ENCODE data around the gene CNN2.

The CNN2 gene

DNA sequence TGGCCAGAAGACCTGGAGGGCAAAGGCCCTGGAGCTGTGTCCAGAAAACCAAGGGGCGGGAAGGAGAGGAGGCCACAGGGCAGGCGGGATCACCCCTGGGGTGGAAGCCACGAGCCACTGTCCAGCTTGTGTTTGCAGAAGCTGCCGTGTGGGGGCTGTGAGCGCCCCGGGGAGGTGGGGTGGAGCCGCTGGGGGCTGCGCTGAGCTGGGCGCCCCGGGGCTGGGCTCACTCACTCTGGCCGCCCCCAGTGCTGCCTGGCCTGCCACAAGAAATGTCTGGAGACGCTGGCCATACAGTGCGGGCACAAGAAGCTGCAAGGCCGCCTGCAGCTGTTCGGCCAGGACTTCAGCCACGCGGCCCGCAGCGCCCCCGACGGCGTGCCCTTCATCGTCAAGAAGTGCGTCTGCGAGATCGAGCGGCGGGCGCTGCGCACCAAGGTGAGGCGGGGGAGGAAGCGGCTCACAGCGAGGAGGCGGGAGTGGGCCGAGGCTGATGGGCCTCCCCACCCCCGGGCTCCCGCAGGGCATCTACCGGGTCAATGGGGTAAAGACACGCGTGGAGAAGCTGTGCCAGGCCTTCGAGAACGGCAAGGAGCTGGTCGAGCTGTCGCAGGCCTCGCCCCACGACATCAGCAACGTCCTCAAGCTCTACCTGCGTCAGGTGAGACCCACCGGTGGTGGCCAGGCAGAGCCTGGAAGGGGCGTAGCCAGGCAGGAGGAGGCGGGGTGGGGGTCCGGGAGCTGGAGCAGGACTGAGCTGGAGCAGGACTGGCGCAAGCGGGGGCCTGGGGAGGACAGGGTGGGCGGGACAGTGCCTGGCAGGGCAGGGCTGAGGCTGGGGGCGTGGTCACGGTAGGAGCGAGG is 55.1 kb downstream of the CNN2 start:
- peak; percentile 65 for DNase-seq
- no peaks in the 10 kb centered on the region for H3K9me3 ChIP-seq
- H3K4me3 ChIP-seq (ENCODE audit: low read depth, low read length) = peak overlapping the region; percentile 14; the same call in 1 of the 2 replicates
- no peaks in the 10 kb centered on the region for H3K36me3 ChIP-seq
- peaks cover 17% of the 10 kb centered on the region for H3K27me3 ChIP-seq
- TF ChIP-seq, protein P1, sequence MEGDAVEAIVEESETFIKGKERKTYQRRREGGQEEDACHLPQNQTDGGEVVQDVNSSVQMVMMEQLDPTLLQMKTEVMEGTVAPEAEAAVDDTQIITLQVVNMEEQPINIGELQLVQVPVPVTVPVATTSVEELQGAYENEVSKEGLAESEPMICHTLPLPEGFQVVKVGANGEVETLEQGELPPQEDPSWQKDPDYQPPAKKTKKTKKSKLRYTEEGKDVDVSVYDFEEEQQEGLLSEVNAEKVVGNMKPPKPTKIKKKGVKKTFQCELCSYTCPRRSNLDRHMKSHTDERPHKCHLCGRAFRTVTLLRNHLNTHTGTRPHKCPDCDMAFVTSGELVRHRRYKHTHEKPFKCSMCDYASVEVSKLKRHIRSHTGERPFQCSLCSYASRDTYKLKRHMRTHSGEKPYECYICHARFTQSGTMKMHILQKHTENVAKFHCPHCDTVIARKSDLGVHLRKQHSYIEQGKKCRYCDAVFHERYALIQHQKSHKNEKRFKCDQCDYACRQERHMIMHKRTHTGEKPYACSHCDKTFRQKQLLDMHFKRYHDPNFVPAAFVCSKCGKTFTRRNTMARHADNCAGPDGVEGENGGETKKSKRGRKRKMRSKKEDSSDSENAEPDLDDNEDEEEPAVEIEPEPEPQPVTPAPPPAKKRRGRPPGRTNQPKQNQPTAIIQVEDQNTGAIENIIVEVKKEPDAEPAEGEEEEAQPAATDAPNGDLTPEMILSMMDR (IDR thresholded peaks at IDR 0.05; ENCODE audit: low read depth, low read length) = 0 out of 2 replicates have a peak, but pooled peaks have one; percentile 16
- peaks cover 4% of the 10 kb centered on the region; the same call in 1 of the 2 replicates for H3K4me1 ChIP-seq

DNA sequence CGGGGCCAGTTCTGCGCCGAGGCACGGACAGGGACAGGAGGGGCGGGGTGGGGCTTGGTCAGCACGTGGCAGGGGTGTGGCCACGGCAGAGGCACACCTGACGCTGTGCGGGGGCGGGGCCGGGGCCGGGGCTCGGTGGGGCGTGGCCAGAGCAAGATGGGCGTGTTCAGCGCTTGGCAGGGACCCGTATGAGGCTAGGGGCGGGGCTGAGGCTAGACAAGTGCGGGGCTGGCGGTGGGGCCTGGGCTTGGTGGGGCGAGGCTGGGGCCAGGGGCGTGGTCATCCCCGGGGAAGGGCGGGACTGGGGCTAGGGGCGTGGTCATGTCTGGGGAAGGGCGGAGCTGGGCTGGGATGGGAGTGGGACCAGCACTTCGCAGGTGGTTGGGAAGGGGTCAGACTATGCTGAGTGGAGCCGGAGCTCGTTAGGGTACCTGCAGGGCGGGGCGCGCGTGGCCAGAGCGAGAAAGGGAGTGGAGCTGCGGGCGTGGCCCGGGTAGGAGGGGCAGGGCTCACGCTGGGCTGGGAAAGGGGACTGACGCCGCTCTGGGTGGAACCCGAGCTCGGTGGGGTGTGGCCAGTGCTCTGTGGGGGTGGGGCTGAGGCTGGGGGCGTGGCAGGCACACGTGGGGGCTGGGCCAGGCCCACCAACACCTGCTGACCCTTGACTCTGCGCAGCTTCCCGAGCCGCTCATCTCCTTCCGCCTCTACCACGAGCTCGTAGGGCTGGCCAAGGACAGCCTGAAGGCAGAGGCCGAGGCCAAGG is 55.9 kb downstream of the CNN2 start:
- Histone ChIP-seq H3K4me3 (ENCODE audit: low read depth, low read length) (peak overlapping the region; percentile 27), H3K9me3 (no peaks in the 10 kb centered on the region), H3K4me1 (peaks cover 4% of the 10 kb centered on the region; the same call in 1 of the 2 replicates), H3K27me3 (peaks cover 17% of the 10 kb centered on the region), H3K36me3 (no peaks in the 10 kb centered on the region)
- TF ChIP-seq, protein P1 (IDR thresholded peaks at IDR 0.05; ENCODE audit: low read depth, low read length) = no peak
- DNase-seq = peak; percentile 88

DNA sequence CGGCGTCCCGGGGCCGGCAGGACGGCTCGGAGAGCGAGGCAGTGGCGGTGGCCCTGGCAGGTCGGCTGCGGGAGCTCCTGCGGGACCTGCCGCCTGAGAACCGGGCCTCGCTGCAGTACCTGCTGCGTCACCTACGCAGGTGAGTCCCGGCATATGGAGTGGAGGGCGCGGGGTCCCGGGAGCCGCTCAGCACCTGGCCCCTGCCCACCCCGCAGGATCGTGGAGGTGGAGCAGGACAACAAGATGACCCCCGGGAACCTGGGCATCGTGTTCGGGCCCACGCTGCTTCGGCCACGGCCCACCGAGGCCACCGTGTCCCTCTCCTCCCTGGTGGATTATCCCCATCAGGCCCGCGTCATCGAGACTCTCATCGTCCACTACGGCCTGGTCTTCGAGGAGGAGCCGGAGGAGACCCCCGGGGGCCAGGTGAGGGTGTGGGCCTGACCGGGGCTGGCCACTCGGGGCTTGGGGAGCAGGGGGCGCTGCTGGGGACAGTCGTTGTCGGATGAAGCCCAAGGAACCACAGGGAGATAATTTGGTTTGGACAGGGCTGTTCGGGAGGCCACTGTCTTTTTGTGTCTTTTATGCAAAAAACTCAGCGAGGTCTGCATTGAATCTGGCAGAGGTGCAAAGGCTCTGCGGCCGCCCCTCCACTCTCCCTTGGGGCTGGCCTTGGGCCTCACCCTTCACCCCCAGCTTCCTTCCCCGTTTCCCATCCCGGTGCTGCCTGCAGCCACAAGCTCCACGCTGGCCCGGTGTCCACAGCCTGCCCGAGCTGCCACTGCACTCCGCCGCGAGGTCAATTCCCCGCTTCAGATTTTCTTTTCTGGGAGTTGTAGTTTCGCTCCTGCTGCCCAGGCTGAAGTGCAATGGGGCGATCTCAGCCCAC is 56.8 kb downstream of the CNN2 start:
- H3K36me3 ChIP-seq = peaks cover under 1% of the 10 kb centered on the region
- TF ChIP-seq, protein P1 (IDR thresholded peaks at IDR 0.05; ENCODE audit: low read depth, low read length) = no peak
- DNase-seq = no peak
- no peaks in the 10 kb centered on the region for H3K9me3 ChIP-seq
- peaks cover 4% of the 10 kb centered on the region; the same call in 1 of the 2 replicates for H3K4me1 ChIP-seq
- peaks cover 17% of the 10 kb centered on the region for H3K27me3 ChIP-seq
- H3K4me3 ChIP-seq (ENCODE audit: low read depth, low read length) = peak overlapping the region; percentile 27; the same call in 1 of the 2 replicates

DNA sequence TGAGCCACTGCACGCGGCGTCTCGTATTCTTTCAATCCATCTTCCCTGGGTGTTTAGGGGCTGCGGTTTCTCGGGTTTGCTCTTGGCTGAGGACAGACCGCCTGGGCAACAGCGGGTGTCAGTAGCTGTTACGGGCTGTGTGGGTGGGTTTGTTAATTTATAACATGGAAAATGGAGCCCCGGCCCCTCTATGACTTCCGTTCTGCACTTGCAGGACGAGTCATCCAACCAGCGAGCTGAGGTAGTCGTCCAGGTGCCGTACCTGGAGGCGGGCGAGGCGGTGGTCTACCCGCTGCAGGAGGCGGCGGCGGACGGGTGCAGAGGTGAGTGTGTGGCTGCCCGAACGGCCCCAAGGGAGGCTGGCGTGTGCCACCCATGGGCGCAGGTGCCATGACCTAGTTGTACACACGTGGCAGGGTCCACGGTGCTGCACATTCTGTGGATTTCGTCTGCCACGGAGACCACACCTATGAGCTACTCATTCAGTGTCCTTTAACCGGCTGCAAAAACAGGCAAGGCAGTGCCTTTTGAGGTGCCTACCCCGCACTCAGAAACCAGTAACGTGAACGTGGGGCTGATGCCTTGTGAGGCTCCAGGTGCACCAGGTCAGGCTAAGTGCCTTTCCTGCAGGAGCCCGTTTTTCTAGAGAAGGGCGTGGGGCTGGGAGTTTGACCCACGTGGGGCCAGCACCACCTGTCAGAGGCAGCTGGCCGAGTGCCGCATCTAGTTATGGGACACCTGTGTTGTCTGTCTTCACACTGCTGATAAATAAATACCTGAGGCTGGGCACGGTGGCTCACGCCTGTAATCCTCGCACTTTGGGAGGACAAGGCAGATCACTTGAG is 57.8 kb downstream of the CNN2 start:
- peaks cover 17% of the 10 kb centered on the region for H3K27me3 ChIP-seq
- peaks cover 4% of the 10 kb centered on the region; the same call in 1 of the 2 replicates for H3K4me1 ChIP-seq
- TF ChIP-seq, protein P1 (IDR thresholded peaks at IDR 0.05; ENCODE audit: low read depth, low read length) = no peak
- H3K4me3 ChIP-seq (ENCODE audit: low read depth, low read length) = no peak overlapping the region
- peak; percentile 8 for DNase-seq
- no peaks in the 10 kb centered on the region for H3K9me3 ChIP-seq
- H3K36me3 ChIP-seq = peaks cover 11% of the 10 kb centered on the region

DNA sequence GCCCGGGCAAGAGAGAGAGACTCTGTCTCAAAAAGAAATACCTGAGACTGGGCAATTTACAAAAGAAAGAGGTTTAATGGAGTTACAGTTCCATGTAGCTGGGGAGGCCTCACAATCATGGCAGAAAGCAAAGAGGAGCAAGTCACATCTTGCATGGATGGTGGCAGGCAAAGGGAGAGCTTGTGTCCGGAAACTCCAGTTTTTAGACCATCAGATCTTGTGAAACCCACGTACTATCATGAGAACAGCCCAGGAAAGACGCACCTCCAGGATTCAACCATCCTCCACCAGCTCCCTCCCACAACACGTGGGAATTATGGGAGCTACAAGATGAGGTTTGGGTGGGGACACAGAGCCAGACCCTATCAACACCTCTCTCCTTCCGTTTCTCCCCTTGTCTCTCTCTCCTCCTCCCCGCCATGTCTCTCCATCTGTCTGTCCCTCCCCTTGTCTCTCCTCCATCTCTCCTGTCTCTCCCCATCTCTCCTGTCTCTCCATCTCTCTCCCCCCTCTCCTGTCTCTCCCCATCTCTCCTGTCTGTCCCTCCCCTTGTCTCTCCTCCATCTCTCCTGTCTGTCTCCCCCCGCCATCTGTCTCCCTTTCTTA is 58.7 kb downstream of the CNN2 start:
- peaks cover 17% of the 10 kb centered on the region for H3K27me3 ChIP-seq
- TF ChIP-seq, protein P1 (IDR thresholded peaks at IDR 0.05; ENCODE audit: low read depth, low read length) = no peak
- no peak overlapping the region for H3K4me3 ChIP-seq (ENCODE audit: low read depth, low read length)
- no peaks in the 10 kb centered on the region for H3K9me3 ChIP-seq
- DNase-seq = no peak
- peaks cover 4% of the 10 kb centered on the region; the same call in 1 of the 2 replicates for H3K4me1 ChIP-seq
- H3K36me3 ChIP-seq = peaks cover 16% of the 10 kb centered on the region
